ENCODE data around the gene ACIN1. TPM values are rescaled to one million over a fixed set of nuclear protein-coding genes. Genes with fewer than 3 reads are reported as not detected.

The ACIN1 gene
- total and polyA plus RNA-seq, 9 of the 15 experiments (the other 6 are each of a cell fraction or from before 2014, with no cell fraction given), result 5.0 to 196 (median 129) TPM

DNA sequence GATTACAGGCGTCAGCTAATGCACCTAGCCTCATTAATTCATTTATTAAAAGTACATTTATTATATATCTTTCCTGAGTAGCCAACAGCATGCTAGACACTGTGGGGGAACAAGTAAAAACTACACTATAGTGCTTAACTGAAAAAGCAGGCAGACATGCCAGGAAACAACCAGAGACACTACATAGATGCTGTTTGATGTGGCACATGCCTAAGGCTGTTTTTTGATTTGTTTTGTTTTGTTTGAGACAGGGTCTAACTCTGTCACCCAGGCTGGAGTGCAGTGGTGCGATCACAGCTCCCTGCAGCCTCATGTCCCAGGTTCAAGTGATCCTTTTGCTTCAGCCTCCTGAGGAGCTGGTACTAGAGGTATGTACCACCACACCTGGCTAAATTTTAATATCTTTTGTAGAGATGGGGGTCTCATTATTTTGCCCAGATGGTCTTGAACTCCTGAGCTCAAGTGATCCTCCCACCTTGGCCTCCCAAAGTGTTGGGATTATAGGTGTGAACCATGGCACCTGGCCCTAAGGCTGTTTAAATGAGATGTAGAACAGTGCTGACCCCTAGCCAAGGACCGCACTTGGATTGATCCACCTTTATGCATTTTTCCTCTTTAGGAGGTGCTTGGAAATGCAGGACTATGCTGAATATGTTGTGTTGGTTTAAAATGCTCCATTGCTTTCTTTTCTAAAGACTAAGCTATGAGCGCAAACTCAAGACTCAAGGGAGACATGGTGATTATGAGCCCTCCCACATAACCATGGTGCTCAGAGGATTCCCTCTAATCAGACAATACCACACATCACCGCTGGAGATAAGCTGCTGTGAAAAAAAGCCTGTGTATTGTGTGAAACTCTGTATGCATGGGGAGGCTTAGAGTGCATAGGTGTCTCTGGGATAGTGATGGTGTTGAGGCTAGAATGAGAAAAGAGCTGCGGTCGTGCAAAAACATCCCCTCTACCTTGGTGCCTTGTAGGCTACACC lies 74.5 kb downstream of the ACIN1 start (continued):
- TF ChIP-seq, protein P1, sequence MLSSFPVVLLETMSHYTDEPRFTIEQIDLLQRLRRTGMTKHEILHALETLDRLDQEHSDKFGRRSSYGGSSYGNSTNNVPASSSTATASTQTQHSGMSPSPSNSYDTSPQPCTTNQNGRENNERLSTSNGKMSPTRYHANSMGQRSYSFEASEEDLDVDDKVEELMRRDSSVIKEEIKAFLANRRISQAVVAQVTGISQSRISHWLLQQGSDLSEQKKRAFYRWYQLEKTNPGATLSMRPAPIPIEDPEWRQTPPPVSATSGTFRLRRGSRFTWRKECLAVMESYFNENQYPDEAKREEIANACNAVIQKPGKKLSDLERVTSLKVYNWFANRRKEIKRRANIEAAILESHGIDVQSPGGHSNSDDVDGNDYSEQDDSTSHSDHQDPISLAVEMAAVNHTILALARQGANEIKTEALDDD (IDR thresholded peaks at IDR 0.05), result peak; percentile 50; the same call in 1 of the 2 replicates
- TF ChIP-seq TAL1 (IDR thresholded peaks at IDR 0.05) (peak; percentile 83), NFXL1 (CRISPR knock-in tag; IDR thresholded peaks at IDR 0.05) (no peak), MBD2 (IDR thresholded peaks at IDR 0.05; ENCODE audit: borderline replicate concordance, low read depth) (peak; percentile 26; the same call in 1 of the 2 replicates), LARP7 (IDR thresholded peaks at IDR 0.05) (no peak), POLR2A (conservative IDR thresholded peaks at IDR 0.05) (0 out of 2 replicates have a peak, but pooled peaks have one; percentile 0), HDAC2 (IDR thresholded peaks at IDR 0.05) (peak; percentile 64), ZBTB7A (IDR thresholded peaks at IDR 0.05; ENCODE audit: borderline replicate concordance, control insufficient read depth, low read depth, low read length) (no peak), NRF1 (conservative IDR thresholded peaks at IDR 0.05 in 1 of 2, IDR thresholded peaks at IDR 0.05 in 1 of 2) (peak; percentile 67 to 71), ZNF644 (tag; IDR thresholded peaks at IDR 0.05; ENCODE audit: low read depth) (0 out of 2 replicates have a peak, but pooled peaks have one; percentile 27), HDAC1 (IDR thresholded peaks at IDR 0.05) (peak in 1 of 2 experiments; percentile 60; a peak in 1 of 4 replicates), ARID1B (IDR thresholded peaks at IDR 0.05) (peak; percentile 94), SNIP1 (IDR thresholded peaks at IDR 0.05; ENCODE audit: low read depth) (no peak), CXXC5 (CRISPR knock-in tag; IDR thresholded peaks at IDR 0.05) (no peak; the same call in 1 of the 2 replicates), FOXK2 (conservative IDR thresholded peaks at IDR 0.05 in 1 of 2, IDR thresholded peaks at IDR 0.05 in 1 of 2; ENCODE audit: low read depth in 2 of 2) (peak; percentile 50 to 53; a peak in 2 of 4 replicates)
- TF ChIP-seq, protein P2, sequence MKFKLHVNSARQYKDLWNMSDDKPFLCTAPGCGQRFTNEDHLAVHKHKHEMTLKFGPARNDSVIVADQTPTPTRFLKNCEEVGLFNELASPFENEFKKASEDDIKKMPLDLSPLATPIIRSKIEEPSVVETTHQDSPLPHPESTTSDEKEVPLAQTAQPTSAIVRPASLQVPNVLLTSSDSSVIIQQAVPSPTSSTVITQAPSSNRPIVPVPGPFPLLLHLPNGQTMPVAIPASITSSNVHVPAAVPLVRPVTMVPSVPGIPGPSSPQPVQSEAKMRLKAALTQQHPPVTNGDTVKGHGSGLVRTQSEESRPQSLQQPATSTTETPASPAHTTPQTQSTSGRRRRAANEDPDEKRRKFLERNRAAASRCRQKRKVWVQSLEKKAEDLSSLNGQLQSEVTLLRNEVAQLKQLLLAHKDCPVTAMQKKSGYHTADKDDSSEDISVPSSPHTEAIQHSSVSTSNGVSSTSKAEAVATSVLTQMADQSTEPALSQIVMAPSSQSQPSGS (CRISPR knock-in tag; IDR thresholded peaks at IDR 0.05), result no peak
- TF ChIP-seq, protein P3, sequence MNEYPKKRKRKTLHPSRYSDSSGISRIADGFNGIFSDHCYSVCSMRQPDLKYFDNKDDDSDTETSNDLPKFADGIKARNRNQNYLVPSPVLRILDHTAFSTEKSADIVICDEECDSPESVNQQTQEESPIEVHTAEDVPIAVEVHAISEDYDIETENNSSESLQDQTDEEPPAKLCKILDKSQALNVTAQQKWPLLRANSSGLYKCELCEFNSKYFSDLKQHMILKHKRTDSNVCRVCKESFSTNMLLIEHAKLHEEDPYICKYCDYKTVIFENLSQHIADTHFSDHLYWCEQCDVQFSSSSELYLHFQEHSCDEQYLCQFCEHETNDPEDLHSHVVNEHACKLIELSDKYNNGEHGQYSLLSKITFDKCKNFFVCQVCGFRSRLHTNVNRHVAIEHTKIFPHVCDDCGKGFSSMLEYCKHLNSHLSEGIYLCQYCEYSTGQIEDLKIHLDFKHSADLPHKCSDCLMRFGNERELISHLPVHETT (CRISPR knock-in tag; conservative IDR thresholded peaks at IDR 0.05 in 1 of 2, IDR thresholded peaks at IDR 0.05 in 1 of 2), result 0 out of 4 replicates have a peak, but pooled peaks of 1 of the 2 experiments have one; percentile 24
- TF ChIP-seq, protein P4, sequence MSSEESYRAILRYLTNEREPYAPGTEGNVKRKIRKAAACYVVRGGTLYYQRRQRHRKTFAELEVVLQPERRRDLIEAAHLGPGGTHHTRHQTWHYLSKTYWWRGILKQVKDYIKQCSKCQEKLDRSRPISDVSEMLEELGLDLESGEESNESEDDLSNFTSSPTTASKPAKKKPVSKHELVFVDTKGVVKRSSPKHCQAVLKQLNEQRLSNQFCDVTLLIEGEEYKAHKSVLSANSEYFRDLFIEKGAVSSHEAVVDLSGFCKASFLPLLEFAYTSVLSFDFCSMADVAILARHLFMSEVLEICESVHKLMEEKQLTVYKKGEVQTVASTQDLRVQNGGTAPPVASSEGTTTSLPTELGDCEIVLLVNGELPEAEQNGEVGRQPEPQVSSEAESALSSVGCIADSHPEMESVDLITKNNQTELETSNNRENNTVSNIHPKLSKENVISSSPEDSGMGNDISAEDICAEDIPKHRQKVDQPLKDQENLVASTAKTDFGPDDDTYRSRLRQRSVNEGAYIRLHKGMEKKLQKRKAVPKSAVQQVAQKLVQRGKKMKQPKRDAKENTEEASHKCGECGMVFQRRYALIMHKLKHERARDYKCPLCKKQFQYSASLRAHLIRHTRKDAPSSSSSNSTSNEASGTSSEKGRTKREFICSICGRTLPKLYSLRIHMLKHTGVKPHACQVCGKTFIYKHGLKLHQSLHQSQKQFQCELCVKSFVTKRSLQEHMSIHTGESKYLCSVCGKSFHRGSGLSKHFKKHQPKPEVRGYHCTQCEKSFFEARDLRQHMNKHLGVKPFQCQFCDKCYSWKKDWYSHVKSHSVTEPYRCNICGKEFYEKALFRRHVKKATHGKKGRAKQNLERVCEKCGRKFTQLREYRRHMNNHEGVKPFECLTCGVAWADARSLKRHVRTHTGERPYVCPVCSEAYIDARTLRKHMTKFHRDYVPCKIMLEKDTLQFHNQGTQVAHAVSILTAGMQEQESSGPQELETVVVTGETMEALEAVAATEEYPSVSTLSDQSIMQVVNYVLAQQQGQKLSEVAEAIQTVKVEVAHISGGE (CRISPR knock-in tag; IDR thresholded peaks at IDR 0.05), result 0 out of 6 replicates have a peak, but pooled peaks of 1 of the 3 experiments have one; percentile 41

Data from K562 (cell line).